ENCODE results near the gene UBE2H.

- TF ChIP-seq CTCF (IDR thresholded peaks at IDR 0.05 in 4 of 5, conservative IDR thresholded peaks at IDR 0.05 in 1 of 5) (no peak), POLR2A (IDR thresholded peaks at IDR 0.05) (no peak)
Measured at GRCh38 chr7:129969881-129970446, 17.2 kb upstream of the UBE2H start.
